NCI-H2171 (cell line): ENCODE data around the gene SDCCAG8.

Source experiments
- DNase-seq: peaks from one replicate; lab custom pipeline; 2025; lab: John Stamatoyannopoulos, UW

Gene SDCCAG8

GRCh38 chr1:243549108-243549507, 293.3 kb downstream of the SDCCAG8 start:
- DNase-seq, result no peak
